Thyroid gland (tissue), 4 donors: ENCODE data around the gene UBE2V1.

ENCODE experiments used
- CTCF ChIP-seq, 6 experiments: fragments of 200-600 bp in 3 of 6; fragments of 450-650 bp in 3 of 6; sonication (generic) in 3 of 6; IDR thresholded peaks; one replicate each; pipeline ENCODE4 v1.5.1; 2016 to 2019; ENCODE audit warnings: antibody characterized with exemption in 6 of 6, mild to moderate bottlenecking in 2 of 6, inconsistent platforms in 1 of 6, moderate library complexity in 1 of 6
- POLR2A ChIP-seq, 2 donors: fragments of 450-650 bp; IDR thresholded peaks; one replicate each; pipeline ENCODE4 v1.6.1; 2017; ENCODE audit warnings: antibody characterized with exemption in 2 of 2, mild to moderate bottlenecking in 2 of 2, moderate library complexity in 1 of 2

- TF ChIP-seq CTCF (IDR thresholded peaks at IDR 0.05): no peak
- TF ChIP-seq POLR2A (IDR thresholded peaks at IDR 0.05): no peak
These were observed 64.4 kb downstream of the UBE2V1 start for GRCh38 chr20:50048420-50049166.
